Dedifferentiated amniotic fluid mesenchymal stem cell (primary cell): Measurements from ENCODE around the gene GPRC5C.

Experiments used
- DNase-seq: peaks from one replicate; pipeline ENCODE4 v3.0.0-alpha.2; 2016; ENCODE audit errors: extremely low spot score

GPRC5C gene

GRCh38 chr17:74452033-74452840 is 20.3 kb downstream of the GPRC5C start:
- no peak for DNase-seq

- DNase-seq: no peak
Observed at GRCh38 chr17:74452841-74453661, 21.2 kb downstream of the GPRC5C start.

- DNase-seq: no peak
Observed at GRCh38 chr17:74453665-74454196, 21.8 kb downstream of the GPRC5C start.

GRCh38 chr17:74454197-74455024 is 22.5 kb downstream of the GPRC5C start:
- peak; percentile 44 for DNase-seq

GRCh38 chr17:74455025-74455545 is 23.2 kb downstream of the GPRC5C start:
- no peak for DNase-seq

GRCh38 chr17:74455821-74456220 is 23.9 kb downstream of the GPRC5C start:
- DNase-seq: no peak

- peak; percentile 50 for DNase-seq
Observed at GRCh38 chr17:74457146-74457819, 25.4 kb downstream of the GPRC5C start.

GRCh38 chr17:74457820-74458166 is 25.9 kb downstream of the GPRC5C start:
- no peak for DNase-seq

- no peak for DNase-seq
Observed at GRCh38 chr17:74458835-74459234, 26.9 kb downstream of the GPRC5C start.

GRCh38 chr17:74459622-74460021 is 27.7 kb downstream of the GPRC5C start:
- no peak for DNase-seq

GRCh38 chr17:74460241-74460640 is 28.4 kb downstream of the GPRC5C start:
- DNase-seq: no peak

GRCh38 chr17:74460996-74461395 is 29.1 kb downstream of the GPRC5C start:
- DNase-seq: no peak

- no peak for DNase-seq
Observed at GRCh38 chr17:74461611-74462010, 29.7 kb downstream of the GPRC5C start.

- no peak for DNase-seq
Observed at GRCh38 chr17:74464730-74465377, 33.0 kb downstream of the GPRC5C start.

GRCh38 chr17:74465378-74466110 is 33.7 kb downstream of the GPRC5C start:
- no peak for DNase-seq

- DNase-seq: no peak
Observed at GRCh38 chr17:74466111-74466827, 34.4 kb downstream of the GPRC5C start, which contains the start of gene CD300A. TSS of gene CD300A (plus strand) at chr17:74466634. CDS start at chr17:74466704, 70 bp downstream.

GRCh38 chr17:74466828-74467184 is 34.9 kb downstream of the GPRC5C start:
- no peak for DNase-seq

- DNase-seq: no peak
Observed at GRCh38 chr17:74467221-74467951, 35.5 kb downstream of the GPRC5C start.
